ENCODE results near the gene LONP2.

- TF ChIP-seq, protein P1, sequence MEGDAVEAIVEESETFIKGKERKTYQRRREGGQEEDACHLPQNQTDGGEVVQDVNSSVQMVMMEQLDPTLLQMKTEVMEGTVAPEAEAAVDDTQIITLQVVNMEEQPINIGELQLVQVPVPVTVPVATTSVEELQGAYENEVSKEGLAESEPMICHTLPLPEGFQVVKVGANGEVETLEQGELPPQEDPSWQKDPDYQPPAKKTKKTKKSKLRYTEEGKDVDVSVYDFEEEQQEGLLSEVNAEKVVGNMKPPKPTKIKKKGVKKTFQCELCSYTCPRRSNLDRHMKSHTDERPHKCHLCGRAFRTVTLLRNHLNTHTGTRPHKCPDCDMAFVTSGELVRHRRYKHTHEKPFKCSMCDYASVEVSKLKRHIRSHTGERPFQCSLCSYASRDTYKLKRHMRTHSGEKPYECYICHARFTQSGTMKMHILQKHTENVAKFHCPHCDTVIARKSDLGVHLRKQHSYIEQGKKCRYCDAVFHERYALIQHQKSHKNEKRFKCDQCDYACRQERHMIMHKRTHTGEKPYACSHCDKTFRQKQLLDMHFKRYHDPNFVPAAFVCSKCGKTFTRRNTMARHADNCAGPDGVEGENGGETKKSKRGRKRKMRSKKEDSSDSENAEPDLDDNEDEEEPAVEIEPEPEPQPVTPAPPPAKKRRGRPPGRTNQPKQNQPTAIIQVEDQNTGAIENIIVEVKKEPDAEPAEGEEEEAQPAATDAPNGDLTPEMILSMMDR (conservative IDR thresholded peaks at IDR 0.05; ENCODE audit: low read depth in 2 of 2) = no peak
- TF ChIP-seq ZNF462 (CRISPR knock-in tag; IDR thresholded peaks at IDR 0.05) (no peak), EZH2 (IDR thresholded peaks at IDR 0.05; ENCODE audit: low read depth, unreplicated experiment) (no peak), REST (IDR thresholded peaks at IDR 0.05; ENCODE audit: unreplicated experiment) (no peak)
Observed at GRCh38 chr16:48381201-48381600, 137.1 kb downstream of the LONP2 start.

Data from GM23338 (cell line).